NCI-H345 treated with DMSO at 0.1 percent for 48 hours (cell line): ENCODE results near the gene EFHD1.
"Not testable (repeated sequence)": the region's sequence is repeated elsewhere in the genome, so short reads cannot be mapped to it uniquely, and the experiment has no call there.

Source experiments
- DNase-seq: peaks from one replicate; lab custom pipeline; 2025; ENCODE audit not compliant: unreplicated experiment; lab: John Stamatoyannopoulos, UW

The EFHD1 gene

GRCh38 chr2:232689152-232689910 is 55.9 kb downstream of the EFHD1 start:
- peak; percentile 23 for DNase-seq

- DNase-seq = not testable (repeated sequence)
These were observed 57.7 kb downstream of the EFHD1 start for GRCh38 chr2:232691117-232691516.

- DNase-seq = no peak
These were observed 59.9 kb downstream of the EFHD1 start for GRCh38 chr2:232693344-232693743.

GRCh38 chr2:232696609-232697058 is 63.2 kb downstream of the EFHD1 start:
- DNase-seq = no peak

GRCh38 chr2:232697059-232697806 is 63.8 kb downstream of the EFHD1 start, which contains the start of gene GIGYF2:
Gene GIGYF2, plus strand, starts transcription at chr2:232697331. Its CDS starts 37,867 bp downstream, at chr2:232735198.
- peak; percentile 83 for DNase-seq

GRCh38 chr2:232697807-232698110 is 64.4 kb downstream of the EFHD1 start:
- no peak for DNase-seq

GRCh38 chr2:232698556-232699091 is 65.2 kb downstream of the EFHD1 start:
- no peak for DNase-seq

- no peak for DNase-seq
These were observed 65.7 kb downstream of the EFHD1 start for GRCh38 chr2:232699110-232699509.

- DNase-seq = no peak
These were observed 66.8 kb downstream of the EFHD1 start for GRCh38 chr2:232700154-232700553.

GRCh38 chr2:232707076-232707475 is 73.7 kb downstream of the EFHD1 start:
- DNase-seq = no peak

- DNase-seq = no peak
These were observed 80.1 kb downstream of the EFHD1 start for GRCh38 chr2:232713505-232713904.

- DNase-seq = no peak
These were observed 81.6 kb downstream of the EFHD1 start for GRCh38 chr2:232714969-232715368.

- DNase-seq = not testable (repeated sequence)
These were observed 86.7 kb downstream of the EFHD1 start for GRCh38 chr2:232720056-232720455.

GRCh38 chr2:232721261-232721660 is 87.9 kb downstream of the EFHD1 start:
- no peak for DNase-seq

- DNase-seq = no peak
These were observed 88.5 kb downstream of the EFHD1 start for GRCh38 chr2:232721882-232722281.

- no peak for DNase-seq
These were observed 89.6 kb downstream of the EFHD1 start for GRCh38 chr2:232723027-232723426.

- no peak for DNase-seq
These were observed 95.4 kb downstream of the EFHD1 start for GRCh38 chr2:232728785-232729184.

- no peak for DNase-seq
These were observed 98.1 kb downstream of the EFHD1 start for GRCh38 chr2:232731470-232731869.
